Ecto neural progenitor cell (in vitro differentiated cells): ENCODE results near the gene TSPEAR.
"Not testable (repeated sequence)": the region's sequence is repeated elsewhere in the genome, so short reads cannot be mapped to it uniquely, and the experiment has no call there.

ENCODE experiments used
- DNase-seq: peaks from one replicate; pipeline ENCODE4 v3.0.0-alpha.2; 2018; ENCODE audit warnings: low spot score

The TSPEAR gene

GRCh38 chr21:44684077-44684476, 27.3 kb downstream of the TSPEAR start:
- no peak for DNase-seq

GRCh38 chr21:44682580-44683151, 28.7 kb downstream of the TSPEAR start:
- DNase-seq = no peak

- DNase-seq = no peak
Measured at GRCh38 chr21:44681861-44682579, 29.4 kb downstream of the TSPEAR start, which contains the start of gene KRTAP12-1. Gene KRTAP12-1 (minus strand): TSS chr21:44682163. CDS start chr21:44682123, 40 bp downstream.

GRCh38 chr21:44681152-44681551, 30.2 kb downstream of the TSPEAR start:
- DNase-seq = no peak

- no peak for DNase-seq
Measured at GRCh38 chr21:44677881-44678280, 33.5 kb downstream of the TSPEAR start.

- no peak for DNase-seq
Measured at GRCh38 chr21:44671911-44672310, 39.5 kb downstream of the TSPEAR start.

GRCh38 chr21:44670642-44671432, 40.5 kb downstream of the TSPEAR start:
- DNase-seq = no peak

- DNase-seq = no peak
Measured at GRCh38 chr21:44667612-44668011, 43.8 kb downstream of the TSPEAR start.

- DNase-seq = no peak
Measured at GRCh38 chr21:44666401-44667320, 44.7 kb downstream of the TSPEAR start, which contains the start of gene KRTAP12-2. Gene KRTAP12-2 (minus strand): TSS chr21:44666927. CDS start chr21:44666886, 41 bp downstream.

GRCh38 chr21:44664691-44665090, 46.7 kb downstream of the TSPEAR start:
- no peak for DNase-seq

- DNase-seq = not testable (repeated sequence)
Measured at GRCh38 chr21:44661567-44661966, 49.8 kb downstream of the TSPEAR start.

- DNase-seq = no peak
Measured at GRCh38 chr21:44658913-44659595, 52.3 kb downstream of the TSPEAR start.

GRCh38 chr21:44658541-44658910, 52.8 kb downstream of the TSPEAR start:
- DNase-seq = no peak

GRCh38 chr21:44657635-44658540, 53.5 kb downstream of the TSPEAR start, which contains the start of gene KRTAP12-3:
Gene KRTAP12-3 (plus strand): TSS chr21:44657932. CDS start chr21:44657980, 48 bp downstream.
- no peak for DNase-seq

GRCh38 chr21:44656868-44657267, 54.5 kb downstream of the TSPEAR start:
- DNase-seq = no peak

- DNase-seq = no peak
Measured at GRCh38 chr21:44654576-44655175, 56.7 kb downstream of the TSPEAR start, which contains the start of gene KRTAP12-4. Gene KRTAP12-4 (minus strand): TSS chr21:44654659. CDS start chr21:44654614, 45 bp downstream.

GRCh38 chr21:44653656-44654575, 57.5 kb downstream of the TSPEAR start:
- DNase-seq = no peak

- no peak for DNase-seq
Measured at GRCh38 chr21:44653123-44653522, 58.2 kb downstream of the TSPEAR start.
